IMR-90 (cell line): ENCODE measurements around the gene USP9X. TPM values are rescaled to one million over a fixed set of nuclear protein-coding genes. Genes with fewer than 3 reads are reported as not detected.

Experiments used
- ATAC-seq: fragments of 200-7000 bp; cut with Tn5 transposase; 2 replicates; pipeline ENCODE4 v1.9.1; 2020; ENCODE audit warnings: low read depth, mild to moderate bottlenecking, moderate library complexity
- BruUV-seq: library from RNA; stranded (reverse); fragments of 400-500 nt; replicated peaks from 2 replicates; lab custom pipeline; 2021; lab: Mats Ljungman, UMichigan
- CTCF ChIA-PET: fragments of 300-600 bp; formaldehyde crosslinking; extraction: SDS; loops from one replicate; lab custom pipeline; 2021; ENCODE audit warnings: antibody characterized with exemption; lab: Yijun Ruan, JAX
- POLR2A ChIA-PET: fragments of 300-600 bp; sonication (Branson Sonifier 250); formaldehyde crosslinking; loops from one replicate; lab custom pipeline; 2022; ENCODE audit warnings: antibody characterized with exemption; ENCODE audit not compliant: unreplicated experiment; lab: Charles Lee
- DNase-seq: peaks from one replicate; pipeline ENCODE4 v3.0.0; 2013
- H2AFZ ChIP-seq: replicated peaks from 2 replicates; pipeline ENCODE3; 2013; ENCODE audit warnings: low read length, mild to moderate bottlenecking; ENCODE audit not compliant: poor library complexity
- H2AK5ac ChIP-seq: 2 replicates; pipeline ENCODE4 v1.6.1; 2013; ENCODE audit warnings: low read depth, low read length, inconsistent platforms
- H2AK9ac ChIP-seq: replicated peaks from 2 replicates; pipeline ENCODE3; 2013; ENCODE audit warnings: mild to moderate bottlenecking, low read depth, low read length, moderate library complexity; ENCODE audit not compliant: poor library complexity
- H2BK120ac ChIP-seq: 2 replicates; pipeline ENCODE4 v1.6.1; 2013; ENCODE audit warnings: low read depth, low read length, inconsistent platforms
- H2BK15ac ChIP-seq: 3 replicates; pipeline ENCODE4 v1.6.1; 2013; ENCODE audit warnings: low read depth, low read length, inconsistent platforms
- H2BK20ac ChIP-seq: 2 replicates; pipeline ENCODE4 v1.6.1; 2013; ENCODE audit warnings: low read depth, mild to moderate bottlenecking, inconsistent platforms, low read length, moderate library complexity
- H2BK5ac ChIP-seq: 2 replicates; pipeline ENCODE4 v1.6.1; 2013; ENCODE audit warnings: mild to moderate bottlenecking, low read depth, low read length, inconsistent platforms; ENCODE audit not compliant: poor library complexity, severe bottlenecking
- H3K14ac ChIP-seq: replicated peaks from 2 replicates; pipeline ENCODE4 v1.6.1; 2013; ENCODE audit warnings: low read depth, low read length, inconsistent platforms
- H3K18ac ChIP-seq: 2 replicates; pipeline ENCODE4 v1.6.1; 2013; ENCODE audit warnings: low read depth, low read length, control low read depth
- H3K23ac ChIP-seq: 2 replicates; pipeline ENCODE4 v1.6.1; 2013; ENCODE audit warnings: low read depth, low read length, inconsistent platforms
- H3K27ac ChIP-seq: 2 replicates; pipeline ENCODE4 v1.5.1; 2013; ENCODE audit warnings: mild to moderate bottlenecking, control low read depth, low read length; ENCODE audit not compliant: insufficient read depth
- H3K27me3 ChIP-seq: 2 replicates; pipeline ENCODE4 v1.6.1; 2013; ENCODE audit warnings: low read length; ENCODE audit not compliant: control insufficient read depth, insufficient read depth
- H3K36me3 ChIP-seq: 2 replicates; pipeline ENCODE4 v1.6.1; 2013; ENCODE audit warnings: low read length, mixed read lengths; ENCODE audit not compliant: control insufficient read depth, insufficient read depth
- H3K4ac ChIP-seq: 2 replicates; pipeline ENCODE4 v1.6.1; 2013; ENCODE audit warnings: low read depth, low read length, inconsistent platforms
- H3K4me1 ChIP-seq: 2 replicates; pipeline ENCODE4 v1.6.1; 2013; ENCODE audit warnings: low read length, mixed read lengths; ENCODE audit not compliant: control insufficient read depth, insufficient read depth
- H3K4me2 ChIP-seq: 2 replicates; pipeline ENCODE4 v1.6.1; 2013; ENCODE audit warnings: low read depth, mild to moderate bottlenecking, control low read depth, low read length, moderate library complexity
- H3K4me3 ChIP-seq: 2 replicates; pipeline ENCODE4 v1.5.1; 2013; ENCODE audit warnings: low read depth, mild to moderate bottlenecking, control low read depth, low read length, moderate library complexity; ENCODE audit not compliant: insufficient read depth
- H3K56ac ChIP-seq: 2 replicates; pipeline ENCODE4 v1.6.1; 2013; ENCODE audit warnings: low read length, inconsistent platforms; ENCODE audit not compliant: insufficient read depth; ENCODE audit errors: extremely low read depth
- H3K79me1 ChIP-seq, 2 experiments: 2 replicates each; pipeline ENCODE4 v1.6.1; 2013; ENCODE audit warnings: low read length in 2 of 2, inconsistent platforms in 1 of 2, low read depth in 1 of 2
- H3K9ac ChIP-seq: 2 replicates; pipeline ENCODE4 v1.6.1; 2013; ENCODE audit warnings: low read depth, low read length, control low read depth
- H3K9me1 ChIP-seq: 2 replicates; pipeline ENCODE4 v1.6.1; 2013; ENCODE audit warnings: low read length, inconsistent platforms; ENCODE audit not compliant: insufficient read depth
- H3K9me3 ChIP-seq: 2 replicates; pipeline ENCODE4 v1.6.1; 2013; ENCODE audit warnings: low read length; ENCODE audit not compliant: control insufficient read depth, insufficient read depth
- H4K20me1 ChIP-seq: 2 replicates; pipeline ENCODE4 v1.6.1; 2013; ENCODE audit warnings: low read length, inconsistent platforms; ENCODE audit not compliant: insufficient read depth
- H4K5ac ChIP-seq: 2 replicates; pipeline ENCODE4 v1.6.1; 2013; ENCODE audit warnings: mild to moderate bottlenecking, low read depth, low read length, control low read depth
- H4K8ac ChIP-seq, 2 experiments: 2 replicates each; pipeline ENCODE4 v1.6.1; 2013; ENCODE audit warnings: low read depth in 2 of 2, low read length in 2 of 2, control low read depth in 1 of 2, inconsistent platforms in 1 of 2
- H4K91ac ChIP-seq: 2 replicates; pipeline ENCODE4 v1.6.1; 2013; ENCODE audit warnings: low read depth, low read length, inconsistent platforms; ENCODE audit not compliant: insufficient read depth
- CEBPB ChIP-seq: IDR thresholded peaks from 2 replicates; pipeline ENCODE4 v1.6.1; 2012; ENCODE audit warnings: low read depth, low read length, improper control_type of control experiment
- CHD1 ChIP-seq: IDR thresholded peaks from 2 replicates; pipeline ENCODE4 v1.6.1; 2012; ENCODE audit warnings: low read depth, low read length, improper control_type of control experiment
- NFE2L2 ChIP-seq: fragments of 150-350 bp; IDR thresholded peaks from 2 replicates; pipeline ENCODE4 v1.6.1; 2016; ENCODE audit warnings: low read depth, mild to moderate bottlenecking, low read length
- RCOR1 ChIP-seq: IDR thresholded peaks from 2 replicates; pipeline ENCODE4 v1.6.1; 2012; ENCODE audit warnings: mild to moderate bottlenecking, low read length, improper control_type of control experiment; ENCODE audit not compliant: insufficient replicate concordance
- USF2 ChIP-seq: fragments of 150-350 bp; IDR thresholded peaks from 2 replicates; pipeline ENCODE4 v1.6.1; 2017; ENCODE audit warnings: mild to moderate bottlenecking, antibody characterized with exemption, low read length, low read depth
- WGBS, 2 experiments: methylation state at CpG; one replicate each; pipeline versions ENCODE4 v1.1.5 to v1.1.7; 2013; ENCODE audit warnings: missing lambda C conversion rate in 2 of 2; ENCODE audit not compliant: insufficient read length in 1 of 2; ENCODE audit errors: extremely low coverage in 2 of 2; 5-methylcytosine and 5-hydroxymethylcytosine counted together
- dilution Hi-C: fragments of 300-500 bp; cut with HindIII; formaldehyde crosslinking; loops from one replicate; pipeline ENCODE4 v1.14.3; 2018; ENCODE audit warnings: low sequenced_read_pairs; ENCODE audit not compliant: unreplicated experiment
- in situ Hi-C: fragments of 300-500 bp; cut with MboI; formaldehyde crosslinking; loops from 3 replicates; pipeline ENCODE4 v1.14.3; 2019; ENCODE audit warnings: low sequenced_read_pairs, inconsistent platforms, mixed read lengths
- intact Hi-C: fragments of 100-400 bp; cut with micrococcal nuclease; formaldehyde crosslinking; loops from 2 replicates; pipeline ENCODE4 v1.10.0; 2022
- polyA plus RNA-seq, 3 experiments: library from polyadenylated mRNA; depleted of rRNA; stranded (reverse); fragments of >200 nt; gene quantifications; 2 replicates each; pipeline ENCODE4 v1.2.3, GENCODE V29; 2012; ENCODE audit warnings: low replicate concordance in 1 of 3
- total RNA-seq: library from RNA; depleted of rRNA; stranded (reverse); fragments of >200 nt; gene quantifications from 2 replicates; pipeline ENCODE4 v1.2.3, GENCODE V29; 2012

The USP9X gene
- total and polyA plus RNA-seq, 2 of the 4 experiments (the other 2 are of a cell fraction) = 17.5 to 104 TPM

- H3K4me3 ChIP-seq = no peak overlapping the region
- H2AFZ ChIP-seq = no peak overlapping the region
- H3K4ac ChIP-seq = no peak overlapping the region
- no peak overlapping the region for H4K5ac ChIP-seq
- H3K9ac ChIP-seq = no peak overlapping the region
- no peak overlapping the region for H4K91ac ChIP-seq
- H3K9me1 ChIP-seq = no peaks in the 10 kb centered on the region
- dilution Hi-C loops = no loop called here
- no peak overlapping the region for H2BK15ac ChIP-seq
- no peak overlapping the region for H3K4me2 ChIP-seq
- no peak for ATAC-seq
- no peaks in the 10 kb centered on the region for H3K79me1 ChIP-seq
- H3K4me1 ChIP-seq = no peaks in the 10 kb centered on the region
- no CpG with 5 or more reads among the region's 1 CpG for WGBS, 2 experiments
- no peak for DNase-seq
- H3K36me3 ChIP-seq = no peaks in the 10 kb centered on the region
- no peaks in the 10 kb centered on the region for H3K9me3 ChIP-seq
- H4K8ac ChIP-seq = no peak overlapping the region
- TF ChIP-seq CHD1 (no peak), RCOR1 (no peak), NFE2L2 (no peak), CEBPB (no peak), USF2 (no peak)
- H3K14ac ChIP-seq = no peak overlapping the region
- no peaks in the 10 kb centered on the region; the same call in none of the 2 replicates for H3K27me3 ChIP-seq
- no peak overlapping the region for H2BK20ac ChIP-seq
- no peak overlapping the region for H2BK5ac ChIP-seq
- no peak overlapping the region for H3K18ac ChIP-seq
- no peak overlapping the region for H3K23ac ChIP-seq
- no peak overlapping the region for H3K56ac ChIP-seq
- no peaks in the 10 kb centered on the region for H4K20me1 ChIP-seq
- ChIA-PET POLR2A (no interaction called here), CTCF (interaction anchor here (1.0 to 1.7 kb wide), 2 partner anchors 9 to 10 kb away, joined by 4 to 5 read pairs; no protein-coding TSS in a partner anchor)
- no TSS peak for BruUV-seq
- H2AK5ac ChIP-seq = no peak overlapping the region
- H2AK9ac ChIP-seq = no peak overlapping the region
- intact Hi-C loops = no loop called here
- H2BK120ac ChIP-seq = no peak overlapping the region
- in situ Hi-C loops = no loop called here
- H3K27ac ChIP-seq = no peak overlapping the region
Measured at GRCh38 chrX:41035582-41035981, 49.7 kb upstream of the USP9X start.
